GM18873 (cell line): Measurements from ENCODE around the gene BCL6.

Experiments
- ATAC-seq: cut with Tn5 transposase; IDR thresholded peaks from one replicate; pipeline ENCODE4 v1.9.1; 2021; ENCODE audit warnings: mild to moderate bottlenecking, moderate library complexity, moderate number of reproducible peaks; ENCODE audit not compliant: unreplicated experiment, low FRiP score

Gene BCL6

GRCh38 chr3:187763850-187764648, 18.8 kb upstream of the BCL6 start:
- no peak for ATAC-seq

DNA sequence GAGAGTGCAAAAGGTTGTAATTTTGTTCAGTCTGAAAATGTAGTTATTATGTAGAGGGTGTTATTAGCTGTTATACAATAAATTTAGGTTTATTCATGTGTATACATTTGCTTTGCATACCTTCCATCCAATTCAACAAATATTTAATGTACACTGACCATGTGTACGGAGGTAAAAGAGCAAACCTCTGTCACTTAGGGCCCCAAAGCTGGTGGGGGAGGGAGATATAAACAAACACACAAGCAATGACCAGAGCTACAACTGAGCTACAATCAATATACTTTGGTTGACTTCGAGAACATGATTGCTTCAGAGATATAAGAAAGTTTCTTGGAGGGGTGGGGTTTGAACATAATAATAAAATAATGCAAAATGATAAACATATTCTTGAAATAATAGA, 17.5 kb upstream of the BCL6 start:
- no peak for ATAC-seq

GRCh38 chr3:187759601-187760000, 14.3 kb upstream of the BCL6 start:
- no peak for ATAC-seq

- no peak for ATAC-seq
These were observed 13.2 kb upstream of the BCL6 start for GRCh38 chr3:187758318-187758955.

DNA sequence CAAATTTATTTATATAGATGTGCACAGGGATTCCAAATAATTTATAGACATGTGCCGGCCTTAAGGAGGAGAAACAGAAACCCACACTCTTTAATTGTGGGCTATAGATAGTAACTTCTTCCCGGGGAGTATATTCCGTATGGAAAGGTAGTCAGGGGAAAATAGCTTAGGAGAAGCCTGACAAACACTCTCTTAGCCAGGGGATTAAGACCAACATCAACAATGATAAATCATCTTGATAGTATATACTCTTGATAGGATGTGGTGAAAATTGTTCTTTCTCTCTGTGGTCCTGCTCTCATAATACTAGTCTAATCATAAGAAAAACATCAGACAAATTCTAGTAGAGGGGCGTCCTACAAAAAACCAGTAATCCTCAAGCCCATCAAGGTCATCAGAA, 8.2 kb upstream of the BCL6 start:
- no peak for ATAC-seq

GRCh38 chr3:187750513-187751123, 5.3 kb upstream of the BCL6 start:
- ATAC-seq: no peak

GRCh38 chr3:187750006-187750512, 4.8 kb upstream of the BCL6 start:
- ATAC-seq: no peak

- ATAC-seq: no peak
These were observed 2.8 kb upstream of the BCL6 start for GRCh38 chr3:187748050-187748481.

DNA sequence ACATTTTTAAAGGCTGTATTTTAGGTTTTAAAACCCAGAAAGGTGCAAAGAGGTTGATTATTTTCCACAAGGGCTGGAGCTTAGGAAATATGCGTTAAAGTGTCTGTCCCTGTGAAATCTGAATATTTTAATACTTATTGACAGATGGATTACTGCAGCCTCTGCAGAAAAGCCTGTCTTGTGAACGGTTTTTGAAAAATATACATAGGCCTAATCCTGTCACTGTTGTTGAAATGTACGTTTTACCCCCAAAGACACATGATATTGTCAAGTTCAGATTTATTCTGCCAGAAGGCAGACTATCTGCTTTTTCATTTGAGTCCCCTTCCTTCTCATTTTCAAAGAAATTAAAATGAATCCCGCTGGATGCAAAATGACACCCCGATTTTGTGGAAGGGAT, 2.2 kb upstream of the BCL6 start:
- no peak for ATAC-seq

- ATAC-seq: no peak
These were observed 1.4 kb upstream of the BCL6 start for GRCh38 chr3:187746442-187747281.

- no peak for ATAC-seq
These were observed 782 bp upstream of the BCL6 start for GRCh38 chr3:187746059-187746441.

DNA sequence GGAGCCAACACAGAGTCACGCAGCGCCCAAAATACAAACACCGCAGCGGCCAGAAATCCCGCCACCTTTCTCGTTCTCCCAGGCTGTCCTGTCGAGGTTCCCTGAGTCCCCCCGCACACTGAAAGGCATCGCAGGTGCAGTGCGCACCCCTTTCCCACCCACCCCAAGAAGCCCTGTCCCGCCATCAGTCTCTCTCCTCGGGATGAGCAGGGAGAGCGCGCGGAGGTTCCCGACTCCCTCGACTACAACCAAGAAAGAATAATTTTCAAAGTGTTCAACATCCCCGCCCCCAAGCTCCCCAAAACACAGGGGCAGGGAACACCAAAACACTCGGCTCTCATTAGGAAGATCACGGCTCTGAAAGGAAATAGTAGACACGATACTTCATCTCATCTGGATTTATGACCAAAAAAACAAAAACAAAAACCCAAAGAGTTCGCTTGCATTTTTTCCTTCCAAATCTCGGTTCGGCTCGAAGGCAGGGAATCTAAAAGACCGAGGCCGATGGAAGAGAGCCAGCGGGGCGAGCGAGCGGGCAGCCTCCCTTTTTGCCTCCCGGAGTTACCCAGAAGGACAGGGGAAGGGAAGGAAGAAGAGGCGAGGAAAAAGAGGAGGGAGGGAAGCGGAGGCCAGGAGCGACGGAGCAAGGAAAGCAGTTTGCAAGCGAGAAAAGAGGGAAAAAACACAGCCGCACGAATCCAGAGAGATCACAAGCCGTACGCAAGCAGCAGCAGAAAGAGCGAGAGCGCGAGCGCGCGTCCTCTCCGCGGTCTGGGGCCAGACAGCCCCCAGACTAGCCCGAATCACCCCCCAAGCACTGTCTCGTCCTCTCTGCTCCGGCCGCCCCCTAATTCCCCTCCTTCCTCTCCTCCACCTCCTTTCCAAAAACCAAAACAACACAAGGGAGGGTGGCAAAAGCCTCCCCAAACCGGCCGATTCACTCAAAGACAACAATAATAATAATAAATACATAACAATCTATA, 808 bp downstream of the BCL6 start:
- no peak for ATAC-seq

DNA sequence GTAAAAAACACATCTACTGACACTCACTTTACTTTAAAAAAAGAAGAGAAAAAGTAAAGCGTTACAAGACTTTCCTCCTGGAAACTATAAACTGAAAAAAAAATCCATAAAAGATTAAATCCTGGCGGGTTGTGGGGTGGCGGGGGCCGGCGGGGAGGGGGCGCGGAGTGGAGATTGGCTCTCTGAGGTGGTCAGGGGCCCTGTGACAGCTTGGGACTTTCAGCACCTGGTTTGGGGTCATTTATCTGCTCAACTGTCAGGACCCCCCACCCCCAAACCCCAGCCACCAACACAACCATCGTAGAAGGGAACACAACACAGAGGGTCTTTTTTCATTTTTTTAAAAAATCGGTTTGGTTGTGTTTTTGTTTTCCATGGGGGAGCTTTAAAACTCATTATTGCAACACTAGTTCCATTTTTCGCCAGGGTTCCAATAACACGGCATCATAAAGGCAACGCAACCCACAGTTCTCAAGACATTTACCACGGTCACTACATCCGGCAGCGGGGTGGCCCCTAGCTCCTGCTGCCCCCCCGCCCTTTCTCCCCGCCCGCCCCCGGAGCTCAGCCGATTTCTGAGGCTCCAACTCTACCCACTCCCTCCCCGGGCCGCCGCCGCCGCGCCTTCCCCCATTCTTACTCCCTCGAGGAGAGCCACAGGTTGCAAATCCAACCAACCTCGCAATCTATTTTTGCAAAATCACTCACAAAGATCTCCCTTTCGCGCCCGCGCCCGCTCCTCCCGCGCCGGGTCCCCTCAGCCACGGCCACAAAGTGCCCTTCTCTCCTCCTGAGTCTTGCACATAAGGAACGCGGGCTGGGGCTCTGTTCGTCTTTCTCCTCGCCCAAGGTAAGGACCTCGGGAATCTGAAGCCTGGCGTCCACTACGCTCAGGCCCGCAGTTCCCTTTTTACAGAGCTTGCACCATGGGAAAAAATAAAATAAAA, 1.8 kb downstream of the BCL6 start:
- no peak for ATAC-seq

DNA sequence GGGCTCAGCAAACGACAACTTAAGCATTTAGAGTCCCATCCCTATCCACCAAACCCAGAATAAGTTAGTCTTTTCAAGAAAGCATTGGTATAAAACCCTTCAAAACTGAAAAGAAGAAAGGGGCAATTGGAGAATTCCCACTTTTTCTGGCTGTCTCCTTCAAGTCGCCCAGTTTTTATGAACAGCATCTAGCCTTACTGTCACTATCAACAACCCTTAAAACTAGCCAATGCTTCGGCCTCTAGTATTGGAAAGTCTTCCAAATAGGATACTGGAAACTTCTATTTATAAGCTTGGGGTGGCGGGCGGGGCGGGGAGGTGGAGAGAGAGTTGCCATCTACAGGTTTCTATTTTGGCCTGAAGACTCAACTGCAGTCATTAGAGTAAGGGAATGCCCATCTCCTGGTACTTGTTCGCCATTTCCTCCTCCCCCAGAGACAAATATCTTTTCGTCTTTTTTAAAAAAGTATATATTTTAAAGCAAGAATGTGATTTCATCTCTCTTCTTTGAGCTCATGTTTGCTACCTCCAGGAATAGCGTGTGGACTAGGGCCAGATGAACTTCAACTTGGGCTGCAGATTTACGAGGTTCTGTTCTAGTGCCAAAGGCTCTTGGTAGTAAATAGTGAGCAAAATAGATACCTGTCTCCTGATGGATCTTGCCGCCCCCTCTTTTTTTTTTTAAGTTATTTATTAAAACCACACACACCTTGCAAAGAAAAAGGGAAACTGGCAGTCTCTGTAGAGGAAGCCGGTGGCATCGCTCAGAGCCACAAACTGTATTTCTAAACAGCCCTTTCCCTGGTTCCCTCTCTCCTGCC, 2.7 kb downstream of the BCL6 start:
- ATAC-seq: no peak

DNA sequence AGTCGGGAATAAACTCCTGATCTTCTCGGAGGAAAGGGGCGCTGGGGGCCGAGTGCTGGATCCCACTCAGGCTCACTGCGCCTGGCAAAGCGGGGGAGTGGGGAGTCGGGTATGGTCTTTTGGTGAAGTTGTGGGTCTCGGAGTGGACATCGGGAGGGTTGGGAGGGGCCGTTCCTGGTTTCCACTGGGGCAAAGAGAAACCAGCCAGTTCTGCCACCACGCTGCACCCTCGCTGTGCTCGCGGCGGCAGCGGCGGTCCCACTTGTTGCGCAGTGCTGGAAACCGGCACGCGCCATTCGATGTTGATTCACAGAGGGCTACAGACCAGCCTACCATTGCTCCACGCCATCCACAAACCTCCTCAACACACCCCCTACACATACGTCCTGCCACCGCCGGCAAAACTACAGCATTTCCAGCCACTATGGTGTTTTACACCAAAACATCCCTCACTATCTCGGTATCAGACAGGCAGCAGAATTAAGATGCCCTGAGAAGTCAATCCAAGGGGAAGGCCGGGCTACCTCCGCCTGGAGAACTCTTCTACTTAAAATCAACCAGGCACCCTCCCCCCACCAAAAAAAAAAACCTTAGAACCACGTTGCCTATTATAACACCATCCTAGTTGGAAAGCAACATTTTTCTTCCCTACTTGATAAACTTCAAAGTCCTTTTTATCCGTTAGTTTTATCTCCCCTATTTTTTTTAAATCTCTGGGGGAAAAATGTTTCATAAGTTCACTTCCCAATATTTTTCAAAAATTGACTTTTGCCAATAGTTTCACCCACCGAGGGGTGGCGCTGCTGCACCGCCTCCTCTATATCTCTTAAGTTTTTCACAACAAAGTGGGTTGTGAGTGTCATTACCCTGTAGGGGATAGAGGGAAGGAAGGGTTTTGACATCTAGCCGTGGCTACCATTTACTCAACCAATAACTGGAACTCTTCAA, 3.6 kb downstream of the BCL6 start:
- ATAC-seq: no peak
